SK-N-MC (cell line): ENCODE results near the gene CAND2.

Experiments used
- EZH2 ChIP-seq: fragments of 200-600 bp; sonication (generic); IDR thresholded peaks from one replicate; pipeline ENCODE4 v1.6.1; 2017; ENCODE audit warnings: antibody characterized with exemption
- FOXP2 ChIP-seq: optimal IDR thresholded peaks from 2 replicates; pipeline ENCODE3; 2011; ENCODE audit warnings: mild to moderate bottlenecking, moderate library complexity; ENCODE audit not compliant: insufficient read depth; ENCODE audit errors: extremely low read length, control extremely low read depth
- POLR2AphosphoS5 ChIP-seq: IDR thresholded peaks from 2 replicates; pipeline ENCODE4 v1.6.1; 2012; ENCODE audit warnings: mild to moderate bottlenecking, low read depth, low read length, borderline replicate concordance

GRCh38 chr3:12810961-12811360 is 14.5 kb downstream of the CAND2 start:
- TF ChIP-seq POLR2AphosphoS5 (no peak), EZH2 (no peak), FOXP2 (no peak)
